Left renal cortex interstitium (tissue), 4 donors: Measurements from ENCODE around the gene MAPK10. TPM values are rescaled to one million over a fixed set of nuclear protein-coding genes. Genes with fewer than 3 reads are reported as not detected.
"Not testable (repeated sequence)": the region's sequence is repeated elsewhere in the genome, so short reads cannot be mapped to it uniquely, and the experiment has no call there.

ENCODE experiments used
- DNase-seq, 4 donors: peaks; one replicate each; pipeline ENCODE4 v3.0.0-alpha.2; 2013; ENCODE audit warnings: low read depth in 4 of 4, low spot score in 2 of 4, missing footprints in 1 of 4
- polyA plus RNA-seq, 4 donors: library from polyadenylated mRNA; unstranded; fragments of 120-200 nt; gene quantifications; one replicate each; pipeline ENCODE4 v1.2.1, GENCODE V29; 2013; ENCODE audit not compliant: insufficient read length in 4 of 4

Gene MAPK10
- polyA plus RNA-seq, 4 donors = 52.2 to 86.3 (median 65.3) TPM

GRCh38 chr4:86218746-86219473 is 140.9 kb downstream of the MAPK10 start:
- DNase-seq = no peak

- DNase-seq = no peak
Observed at GRCh38 chr4:86203176-86203575, 156.7 kb downstream of the MAPK10 start.

- no peak for DNase-seq
Observed at GRCh38 chr4:86185659-86186058, 174.2 kb downstream of the MAPK10 start.

- no peak for DNase-seq
Observed at GRCh38 chr4:86184901-86185285, 175.0 kb downstream of the MAPK10 start.

- no peak for DNase-seq
Observed at GRCh38 chr4:86184216-86184900, 175.5 kb downstream of the MAPK10 start.

- DNase-seq = no peak
Observed at GRCh38 chr4:86181585-86181984, 178.3 kb downstream of the MAPK10 start.

- no peak for DNase-seq
Observed at GRCh38 chr4:86178211-86178610, 181.6 kb downstream of the MAPK10 start.

- DNase-seq = no peak
Observed at GRCh38 chr4:86174506-86174905, 185.3 kb downstream of the MAPK10 start.

GRCh38 chr4:86168335-86168734 is 191.5 kb downstream of the MAPK10 start:
- DNase-seq = not testable (repeated sequence)

GRCh38 chr4:86160426-86160825 is 199.4 kb downstream of the MAPK10 start:
- no peak for DNase-seq

GRCh38 chr4:86159216-86159615 is 200.6 kb downstream of the MAPK10 start:
- DNase-seq = no peak

- DNase-seq = no peak
Observed at GRCh38 chr4:86156531-86156930, 203.3 kb downstream of the MAPK10 start.

GRCh38 chr4:86155766-86156165 is 204.1 kb downstream of the MAPK10 start:
- DNase-seq = no peak

- DNase-seq = no peak
Observed at GRCh38 chr4:86152454-86152853, 207.4 kb downstream of the MAPK10 start.

- no peak for DNase-seq
Observed at GRCh38 chr4:86151196-86151595, 208.7 kb downstream of the MAPK10 start.

GRCh38 chr4:86141161-86141560 is 218.7 kb downstream of the MAPK10 start:
- DNase-seq = no peak

GRCh38 chr4:86132468-86132867 is 227.4 kb downstream of the MAPK10 start:
- DNase-seq = no peak

GRCh38 chr4:86131456-86131855 is 228.4 kb downstream of the MAPK10 start:
- no peak for DNase-seq

GRCh38 chr4:86130160-86130933 is 229.5 kb downstream of the MAPK10 start:
- DNase-seq = no peak

GRCh38 chr4:86129546-86129945 is 230.3 kb downstream of the MAPK10 start:
- DNase-seq = no peak

GRCh38 chr4:86122404-86122803 is 237.4 kb downstream of the MAPK10 start:
- DNase-seq = no peak
